ENCODE measurements around the gene ELFN2. TPM values are rescaled to one million over a fixed set of nuclear protein-coding genes. Genes with fewer than 3 reads are reported as not detected.

Gene ELFN2
- total RNA-seq, 1 donor from 2014 or later = 0.53 TPM

- Mint-ChIP-seq H3K4me1 (ENCODE audit: unreplicated experiment) (peaks cover 9% of the 10 kb centered on the region), H3K9me3 (no peaks in the 10 kb centered on the region), H3K27ac (no peak overlapping the region), H3K4me3 (no peak overlapping the region), H3K36me3 (no peaks in the 10 kb centered on the region), H3K27me3 (peaks cover 24% of the 10 kb centered on the region)
- no peak for TF ChIP-seq CTCF (conservative IDR thresholded peaks at IDR 0.05)
- DNase-seq (ENCODE audit: extremely low spot score, unreplicated experiment) = no peak
Measured at GRCh38 chr22:37345863-37346504, 81.3 kb downstream of the ELFN2 start.

- Mint-ChIP-seq H3K36me3 (no peaks in the 10 kb centered on the region), H3K9me3 (no peaks in the 10 kb centered on the region), H3K4me1 (ENCODE audit: unreplicated experiment) (peaks cover 12% of the 10 kb centered on the region), H3K27me3 (peaks cover 35% of the 10 kb centered on the region), H3K27ac (no peak overlapping the region), H3K4me3 (no peak overlapping the region)
- no peak for DNase-seq (ENCODE audit: extremely low spot score, unreplicated experiment)
- TF ChIP-seq CTCF (conservative IDR thresholded peaks at IDR 0.05) = no peak
Measured at GRCh38 chr22:37344735-37345449, 82.4 kb downstream of the ELFN2 start.

- no peak for TF ChIP-seq CTCF (conservative IDR thresholded peaks at IDR 0.05)
- Mint-ChIP-seq H3K4me1 (ENCODE audit: unreplicated experiment) (peaks cover 12% of the 10 kb centered on the region), H3K4me3 (no peak overlapping the region)
Measured at GRCh38 chr22:37343863-37344734, 83.2 kb downstream of the ELFN2 start.

GRCh38 chr22:37343348-37343747 is 83.9 kb downstream of the ELFN2 start:
- H3K4me1 Mint-ChIP-seq (ENCODE audit: unreplicated experiment) = peaks cover 12% of the 10 kb centered on the region
- DNase-seq (ENCODE audit: extremely low spot score, unreplicated experiment) = no peak
- no peaks in the 10 kb centered on the region for H3K36me3 Mint-ChIP-seq
- H3K27me3 Mint-ChIP-seq = peaks cover 50% of the 10 kb centered on the region
- no peak overlapping the region for H3K27ac Mint-ChIP-seq
- no peak for TF ChIP-seq CTCF (conservative IDR thresholded peaks at IDR 0.05)
- H3K4me3 Mint-ChIP-seq = no peak overlapping the region
- H3K9me3 Mint-ChIP-seq = no peaks in the 10 kb centered on the region

More at GRCh38 chr22:37343863-37344734, 83.2 kb downstream of the ELFN2 start:
- no peak overlapping the region for H3K27ac Mint-ChIP-seq
- peaks cover 43% of the 10 kb centered on the region for H3K27me3 Mint-ChIP-seq
- H3K36me3 Mint-ChIP-seq = no peaks in the 10 kb centered on the region
- no peaks in the 10 kb centered on the region for H3K9me3 Mint-ChIP-seq
- no peak for DNase-seq (ENCODE audit: extremely low spot score, unreplicated experiment)

- Mint-ChIP-seq H3K4me3 (no peak overlapping the region), H3K27ac (no peak overlapping the region), H3K36me3 (no peaks in the 10 kb centered on the region), H3K27me3 (peaks cover 58% of the 10 kb centered on the region), H3K4me1 (ENCODE audit: unreplicated experiment) (peaks cover 7% of the 10 kb centered on the region), H3K9me3 (no peaks in the 10 kb centered on the region)
- no peak for TF ChIP-seq CTCF (conservative IDR thresholded peaks at IDR 0.05)
- DNase-seq (ENCODE audit: extremely low spot score, unreplicated experiment) = no peak
Measured at GRCh38 chr22:37342065-37342464, 85.2 kb downstream of the ELFN2 start.

All from type B pancreatic cell (in vitro differentiated cells).